ENCODE results near the gene MYOM1.

- TF ChIP-seq CTCF (IDR thresholded peaks at IDR 0.05) (no peak), POLR2A (IDR thresholded peaks at IDR 0.05) (no peak), POLR2AphosphoS5 (IDR thresholded peaks at IDR 0.05) (no peak)
These were observed 5.8 kb upstream of the MYOM1 start for GRCh38 chr18:3225588-3225987.
